HG02642 (cell line): ENCODE data around the gene EGFLAM.
"Not testable (repeated sequence)": the region's sequence is repeated elsewhere in the genome, so short reads cannot be mapped to it uniquely, and the experiment has no call there.

Experiments
- ATAC-seq: cut with Tn5 transposase; IDR thresholded peaks from one replicate; pipeline ENCODE4 v1.9.1; 2021; ENCODE audit warnings: mild to moderate bottlenecking; ENCODE audit not compliant: unreplicated experiment, poor library complexity

The EGFLAM gene

DNA sequence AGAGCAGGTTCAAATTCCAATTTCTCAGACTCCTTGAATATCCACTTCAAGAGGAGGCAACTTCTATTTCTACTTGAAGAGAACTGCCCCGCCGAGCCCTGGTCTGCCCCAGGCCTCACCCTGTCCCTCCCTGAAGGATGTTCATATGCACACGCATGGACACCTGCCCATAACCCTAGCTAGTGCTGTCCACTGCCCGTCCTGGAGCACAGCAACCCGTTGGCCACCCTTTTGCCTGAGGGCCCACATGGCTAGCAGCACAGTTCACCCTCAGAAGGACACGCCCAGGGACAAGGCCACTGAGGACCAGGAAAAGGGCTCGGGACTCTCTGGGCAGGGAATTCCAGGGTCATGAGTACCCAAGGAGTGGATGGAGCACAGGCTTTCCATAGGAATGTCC, 63.6 kb downstream of the EGFLAM start:
- no peak for ATAC-seq

GRCh38 chr5:38323645-38324295, 65.4 kb downstream of the EGFLAM start:
- no peak for ATAC-seq

- no peak for ATAC-seq
Observed at GRCh38 chr5:38329132-38329715, 70.9 kb downstream of the EGFLAM start.

DNA sequence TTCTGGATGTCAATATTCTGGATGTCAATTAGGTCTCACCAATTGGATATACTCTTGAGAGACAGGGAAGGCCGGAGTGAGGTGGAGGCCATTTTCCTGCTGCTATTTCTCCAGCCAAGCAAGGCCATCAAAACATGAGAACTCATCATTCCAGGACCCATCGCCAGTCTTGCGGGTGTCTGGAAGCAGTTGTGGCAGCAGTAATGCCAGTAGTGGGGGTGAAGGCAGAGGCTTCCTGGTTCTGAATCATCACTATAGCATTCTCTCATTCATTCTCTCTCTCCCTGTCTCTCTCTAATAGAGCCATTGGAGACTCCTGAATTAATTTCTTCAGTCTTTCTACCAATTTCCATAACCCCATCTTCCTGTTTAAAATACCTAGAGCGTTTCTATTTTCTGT, 71.8 kb downstream of the EGFLAM start:
- ATAC-seq: no peak

- ATAC-seq: no peak
Observed at GRCh38 chr5:38331831-38332230, 73.5 kb downstream of the EGFLAM start.

DNA sequence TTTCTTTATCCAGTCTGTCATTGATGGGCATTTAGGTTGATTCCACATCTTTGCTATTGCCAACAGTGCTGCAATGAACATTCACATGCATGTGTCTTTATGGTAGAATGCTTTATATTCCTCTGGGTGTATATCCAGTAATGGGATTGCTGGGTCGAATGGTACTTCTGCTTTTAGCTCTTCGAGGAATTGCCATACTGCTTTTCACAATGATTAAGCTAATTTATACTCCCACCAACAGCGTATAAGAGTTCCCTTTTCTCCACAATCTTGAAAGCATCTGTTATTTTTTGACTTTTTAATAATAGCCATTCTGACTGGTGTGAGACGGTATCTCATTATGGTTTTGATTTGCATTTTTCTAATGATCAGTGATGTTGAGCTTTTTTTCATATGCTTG, 74.8 kb downstream of the EGFLAM start:
- ATAC-seq: not testable (repeated sequence)

DNA sequence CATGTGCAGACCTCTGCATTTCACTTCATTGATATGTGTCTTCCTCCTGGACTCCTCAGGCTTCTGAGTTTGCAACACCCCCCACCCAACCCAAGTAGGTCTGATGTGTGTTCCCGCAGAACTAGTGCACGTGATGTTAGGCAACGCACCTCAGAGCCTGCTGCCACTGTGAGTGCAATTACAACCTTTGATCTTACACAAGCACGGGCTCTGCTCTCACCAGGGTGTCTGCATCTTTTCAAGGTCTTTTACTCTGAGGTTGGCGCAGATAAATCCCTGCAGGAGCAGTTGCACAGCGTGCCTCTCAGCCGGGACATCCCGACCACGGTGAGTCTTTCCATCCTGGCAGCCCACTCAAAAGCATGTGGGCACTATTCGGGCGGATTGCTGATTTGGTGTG, 80.1 kb downstream of the EGFLAM start:
- no peak for ATAC-seq

DNA sequence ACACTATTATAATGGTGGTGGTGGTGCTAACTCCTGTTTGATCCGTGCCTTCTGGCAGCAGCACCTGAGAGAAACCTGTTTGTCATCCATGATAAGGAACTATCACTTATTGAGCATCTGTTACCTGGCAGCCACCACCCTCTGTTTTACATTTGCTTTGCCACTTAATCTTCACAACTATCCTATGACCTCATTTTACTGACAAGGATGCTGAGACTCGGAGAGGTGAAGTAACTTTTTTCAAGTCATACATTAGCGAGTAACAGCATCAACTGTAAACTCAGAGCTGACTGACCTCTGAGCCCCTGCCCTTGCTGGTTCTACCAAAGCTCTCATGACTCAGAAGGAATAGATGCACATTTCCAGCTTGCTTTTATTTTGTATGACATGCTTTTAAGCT, 81.1 kb downstream of the EGFLAM start:
- no peak for ATAC-seq

DNA sequence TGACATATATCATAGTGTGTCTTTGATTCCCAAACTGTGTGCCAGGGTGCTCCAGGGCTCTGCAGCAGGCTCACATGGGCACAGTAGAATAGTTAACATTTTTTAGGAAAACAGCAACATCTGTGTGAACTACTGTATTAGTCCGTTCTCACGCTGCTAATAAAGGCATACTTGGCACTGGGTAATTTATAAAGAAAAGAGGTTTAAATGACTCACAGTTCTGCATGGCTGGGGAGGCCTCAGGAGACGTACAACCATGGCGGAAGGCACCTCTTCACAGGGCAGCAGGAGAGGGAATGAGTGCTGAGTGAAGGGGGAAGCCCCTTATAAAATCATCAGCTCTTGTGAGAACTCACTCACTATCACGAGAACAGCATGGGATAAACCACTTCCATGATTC, 82.7 kb downstream of the EGFLAM start:
- no peak for ATAC-seq

- ATAC-seq: no peak
Observed at GRCh38 chr5:38341641-38342040, 83.3 kb downstream of the EGFLAM start.

DNA sequence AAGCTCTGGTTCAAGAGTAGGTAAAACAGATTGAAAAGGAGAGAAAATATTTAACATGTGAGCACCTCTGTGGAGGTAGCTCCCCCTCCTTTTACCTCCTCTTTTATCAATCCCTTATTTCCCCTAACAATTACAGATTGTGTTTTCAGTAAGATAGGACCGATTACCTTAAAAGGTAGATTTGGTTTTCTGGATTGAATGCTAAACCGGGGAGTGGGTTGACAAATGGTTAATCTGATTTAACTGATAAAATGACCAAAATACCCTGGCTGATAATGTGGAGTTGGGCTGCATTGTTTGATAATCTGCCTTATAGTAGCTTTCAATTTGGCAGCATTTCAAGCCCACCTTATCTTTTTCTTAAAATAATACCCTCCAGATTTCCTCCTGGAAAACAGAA, 83.9 kb downstream of the EGFLAM start:
- no peak for ATAC-seq

DNA sequence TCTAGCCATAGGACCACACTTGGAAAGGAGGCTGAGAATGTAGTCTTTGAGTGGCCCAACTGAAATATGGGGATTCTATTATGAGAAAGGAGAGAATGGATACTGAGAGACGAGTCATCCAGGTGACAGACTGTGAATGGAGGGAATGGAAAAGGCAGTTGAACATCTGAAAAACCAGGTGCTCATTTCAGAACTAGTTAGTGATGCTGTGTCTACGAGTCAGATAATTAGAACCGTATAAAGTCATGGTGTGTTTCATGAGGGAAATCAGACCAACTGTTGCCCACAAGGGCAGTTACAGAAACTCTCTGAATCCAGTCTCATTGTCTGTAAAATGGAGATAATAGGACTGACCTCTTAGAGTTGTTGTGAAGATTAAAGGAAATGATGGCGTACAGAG, 86.5 kb downstream of the EGFLAM start:
- no peak for ATAC-seq

- ATAC-seq: no peak
Observed at GRCh38 chr5:38346593-38346992, 88.2 kb downstream of the EGFLAM start.

DNA sequence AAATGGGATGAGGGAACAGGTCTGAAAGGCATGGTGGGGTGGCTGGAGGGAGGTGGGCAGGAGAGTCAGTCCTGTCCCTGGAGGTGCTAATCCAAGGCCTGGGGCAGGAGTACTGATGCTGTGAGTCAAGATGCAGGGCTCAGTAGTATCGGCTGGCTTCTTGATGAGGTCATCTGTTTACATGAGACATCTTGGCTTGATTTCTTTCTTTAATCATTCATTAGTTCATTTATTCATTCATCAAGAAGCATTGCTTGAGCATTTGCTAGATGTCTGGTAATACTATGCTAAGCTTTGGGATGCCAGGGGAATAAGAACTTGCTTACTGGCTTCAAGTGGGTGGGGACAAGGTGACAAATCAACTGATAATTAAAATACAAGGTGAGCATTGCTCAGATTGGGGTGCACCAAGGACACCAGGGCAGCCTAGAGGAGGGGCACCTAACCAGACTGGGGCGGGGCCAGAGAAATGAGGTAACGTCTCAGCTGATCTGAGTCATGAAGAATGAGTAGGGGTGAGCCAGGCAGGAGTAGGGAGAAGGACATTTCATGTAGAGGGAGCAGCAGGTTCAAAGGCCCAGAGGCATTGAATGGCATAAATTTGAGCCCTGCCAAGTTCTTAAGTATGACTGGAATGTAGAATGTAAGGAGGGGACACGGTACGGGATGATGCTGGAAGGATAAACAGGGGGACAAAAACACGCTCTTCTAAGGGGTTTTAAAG, 88.8 kb downstream of the EGFLAM start:
- no peak for ATAC-seq

DNA sequence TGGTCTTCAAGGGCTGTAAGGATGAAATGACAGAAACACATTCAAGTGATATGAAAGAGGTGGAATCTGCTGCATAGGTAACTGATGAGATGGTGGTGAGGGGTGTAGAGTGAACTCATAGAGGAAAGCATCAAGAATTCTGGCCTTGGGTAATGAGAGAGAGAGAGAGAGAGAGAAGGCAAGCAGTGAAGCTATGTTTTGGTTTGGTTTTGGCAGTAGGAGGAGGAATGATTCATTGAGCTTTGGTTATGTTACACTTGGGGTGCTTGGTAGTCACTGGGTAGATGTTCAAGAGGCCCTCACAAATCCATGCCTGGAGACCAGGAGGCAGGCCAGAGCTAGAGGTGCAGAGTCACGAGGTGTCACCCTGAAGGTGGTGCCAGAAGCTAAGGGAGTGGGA, 89.5 kb downstream of the EGFLAM start:
- ATAC-seq: no peak

DNA sequence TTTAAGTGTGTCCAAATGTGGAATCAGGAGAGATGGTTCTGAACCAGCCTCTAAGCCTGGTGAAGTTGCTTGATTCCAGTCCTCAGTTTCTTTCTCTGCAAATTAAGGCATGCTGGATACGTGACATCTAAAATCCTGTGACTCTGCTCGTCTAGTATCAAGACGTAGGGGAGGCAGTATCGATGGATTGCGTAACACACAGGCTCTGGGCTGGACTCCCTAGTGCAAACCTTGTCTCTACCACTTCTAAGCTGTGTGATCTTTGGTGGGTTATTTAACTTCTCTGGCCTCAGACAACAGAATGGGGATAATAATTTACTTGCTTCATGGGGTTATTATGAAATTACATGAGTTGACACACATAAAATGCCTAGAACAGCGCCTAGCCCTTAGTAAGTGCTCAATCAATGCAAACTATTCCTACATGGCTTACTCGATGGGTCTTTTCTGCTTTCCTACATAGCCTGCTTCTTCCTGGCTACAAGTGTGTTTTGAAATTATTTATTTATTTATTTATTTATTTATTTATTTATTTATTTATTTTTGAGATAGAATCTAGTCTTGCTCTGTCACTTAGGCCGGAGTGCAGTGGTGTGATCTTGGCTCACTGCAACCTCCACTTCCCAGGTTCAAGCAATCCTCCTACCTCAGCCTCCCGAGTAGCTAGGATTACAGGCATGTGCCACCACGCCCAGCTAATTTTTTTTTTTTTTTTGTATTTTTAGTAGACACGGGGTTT, 102.1 kb downstream of the EGFLAM start:
- ATAC-seq: no peak

- no peak for ATAC-seq
Observed at GRCh38 chr5:38362713-38363112, 104.4 kb downstream of the EGFLAM start.

GRCh38 chr5:38364825-38365224, 106.5 kb downstream of the EGFLAM start:
- no peak for ATAC-seq

- ATAC-seq: no peak
Observed at GRCh38 chr5:38367410-38367809, 109.1 kb downstream of the EGFLAM start.

DNA sequence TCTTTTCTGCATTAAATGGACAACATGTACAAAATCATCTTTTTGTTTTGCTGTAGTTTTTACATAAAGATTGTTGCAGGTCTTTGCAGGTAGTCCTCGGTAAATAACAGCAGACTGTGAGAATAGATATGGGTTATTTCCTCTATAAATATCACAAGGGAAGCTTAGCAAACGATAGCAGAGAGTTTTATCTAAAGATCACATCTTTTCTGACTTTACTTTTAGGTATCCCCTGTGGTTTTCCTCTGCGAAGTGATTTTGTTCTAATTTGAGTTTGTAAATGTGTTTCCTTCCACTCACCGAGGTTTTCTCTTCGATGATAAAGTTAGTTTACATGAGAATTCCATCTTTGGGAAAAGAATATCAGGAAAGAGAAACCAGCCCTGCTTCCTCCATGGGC, 109.6 kb downstream of the EGFLAM start:
- ATAC-seq: no peak

DNA sequence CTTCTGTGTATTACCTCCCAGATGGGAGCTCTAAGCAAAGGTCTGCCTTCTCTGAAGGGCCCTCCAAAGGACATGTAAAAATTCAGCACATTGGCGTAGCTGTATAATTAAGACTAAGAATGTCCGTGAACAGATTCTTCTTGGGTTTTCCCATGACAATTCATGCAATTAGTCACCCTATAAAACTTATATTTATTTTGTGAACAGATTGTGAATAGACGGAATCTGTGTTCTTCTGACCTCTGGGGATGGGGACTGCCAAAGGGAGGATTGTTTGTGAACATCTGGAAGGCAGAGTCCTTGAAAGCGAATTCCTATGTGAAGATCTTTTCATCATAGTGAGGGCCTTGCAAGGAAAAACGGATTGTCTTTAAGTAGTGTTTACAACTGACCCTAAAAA, 111.3 kb downstream of the EGFLAM start:
- no peak for ATAC-seq
